Measurements from ENCODE around the gene RPS2. TPM values are rescaled to one million over a fixed set of nuclear protein-coding genes. Genes with fewer than 3 reads are reported as not detected.

The RPS2 gene
- 3,442 and 3,638 TPM in 2 replicates for total RNA-seq

GRCh38 chr16:1964506-1965395 lies at the start of gene RPS2:
Gene RPS2 (minus strand): TSS chr16:1964826. CDS start chr16:1964625, 201 bp downstream.

DNA sequence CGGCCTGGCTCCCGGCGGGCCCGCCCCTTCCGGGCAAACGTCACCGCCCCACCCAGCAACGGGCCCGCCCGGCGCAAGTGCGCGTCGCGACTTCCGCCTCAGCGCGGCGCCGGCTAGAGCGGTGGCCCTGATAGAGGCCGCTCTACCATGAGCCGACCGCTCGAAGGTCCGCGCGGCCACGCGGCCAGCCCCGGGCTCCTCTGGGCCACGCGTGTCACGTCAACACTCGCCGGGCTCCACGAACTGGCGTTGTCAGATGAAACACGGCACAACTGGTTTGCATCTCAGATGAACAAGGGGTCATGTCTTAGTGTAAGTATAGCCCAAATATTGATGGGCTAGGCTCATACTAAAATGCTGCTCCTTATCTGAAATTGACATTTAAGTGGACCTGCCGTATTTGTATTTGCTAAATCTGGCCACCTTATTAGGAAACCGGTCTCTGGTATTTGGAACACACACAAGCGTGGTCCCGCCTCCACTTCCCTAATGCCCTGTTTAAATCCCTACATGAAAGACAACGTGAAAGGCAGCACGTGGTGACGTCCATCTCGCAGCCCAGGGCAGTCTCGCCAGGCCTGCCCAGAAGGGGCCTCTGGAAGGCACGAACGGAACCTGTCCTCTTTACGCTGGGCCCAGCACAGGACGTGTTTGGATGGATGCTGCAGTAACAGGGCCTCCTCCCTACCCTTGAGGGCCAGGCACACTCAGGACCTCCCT lies 45.3 kb upstream of the RPS2 start, which contains the start of gene ZNF598:
ZNF598 (minus strand) TSS at position 31 of the 720 bp plus-strand sequence.

DNA sequence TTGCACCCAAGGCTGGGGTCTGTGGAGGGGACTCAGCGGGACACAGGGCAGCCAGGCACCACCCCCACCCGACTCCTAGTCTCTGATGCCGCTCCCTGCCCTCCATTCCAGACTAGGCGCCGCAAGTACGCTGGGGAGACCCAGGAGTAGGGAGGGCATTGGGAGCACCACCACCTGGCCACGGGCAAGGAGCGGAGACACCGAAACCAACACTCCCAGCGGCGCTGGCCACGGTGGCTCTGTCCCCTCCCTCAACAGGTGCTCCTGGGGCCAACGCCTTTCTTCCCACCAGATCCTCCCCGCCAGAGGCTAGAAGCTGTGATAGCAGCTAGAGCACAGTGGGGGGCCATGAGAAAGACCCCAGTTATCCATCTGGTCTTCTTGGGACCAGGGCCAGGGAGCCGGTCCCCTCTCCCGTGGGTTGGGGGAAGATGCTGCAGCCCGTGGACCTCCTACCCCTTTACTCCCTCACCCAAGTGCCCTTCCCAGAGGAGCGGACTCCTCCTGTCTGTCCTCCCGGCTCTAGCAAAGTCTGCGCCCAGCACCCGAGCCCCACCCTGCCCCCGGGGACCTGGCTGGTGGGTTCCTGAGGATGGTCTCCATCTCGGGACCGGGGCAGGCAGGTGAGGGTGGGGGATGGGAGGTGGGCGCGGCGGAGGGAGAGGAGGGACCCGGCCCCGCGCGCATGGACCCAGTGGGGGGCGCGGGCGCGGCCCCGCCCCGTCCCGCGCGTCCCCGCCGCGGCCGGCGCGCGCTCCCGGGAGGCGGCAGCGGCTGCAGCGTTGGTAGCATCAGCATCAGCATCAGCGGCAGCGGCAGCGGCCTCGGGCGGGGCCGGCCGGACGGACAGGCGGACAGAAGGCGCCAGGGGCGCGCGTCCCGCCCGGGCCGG lies 24.8 kb upstream of the RPS2 start, which contains the start of gene SYNGR3:
SYNGR3 (plus strand) TSS at position 762 of the 892 bp plus-strand sequence. CDS start 133 bp downstream, outside the sequence.

DNA sequence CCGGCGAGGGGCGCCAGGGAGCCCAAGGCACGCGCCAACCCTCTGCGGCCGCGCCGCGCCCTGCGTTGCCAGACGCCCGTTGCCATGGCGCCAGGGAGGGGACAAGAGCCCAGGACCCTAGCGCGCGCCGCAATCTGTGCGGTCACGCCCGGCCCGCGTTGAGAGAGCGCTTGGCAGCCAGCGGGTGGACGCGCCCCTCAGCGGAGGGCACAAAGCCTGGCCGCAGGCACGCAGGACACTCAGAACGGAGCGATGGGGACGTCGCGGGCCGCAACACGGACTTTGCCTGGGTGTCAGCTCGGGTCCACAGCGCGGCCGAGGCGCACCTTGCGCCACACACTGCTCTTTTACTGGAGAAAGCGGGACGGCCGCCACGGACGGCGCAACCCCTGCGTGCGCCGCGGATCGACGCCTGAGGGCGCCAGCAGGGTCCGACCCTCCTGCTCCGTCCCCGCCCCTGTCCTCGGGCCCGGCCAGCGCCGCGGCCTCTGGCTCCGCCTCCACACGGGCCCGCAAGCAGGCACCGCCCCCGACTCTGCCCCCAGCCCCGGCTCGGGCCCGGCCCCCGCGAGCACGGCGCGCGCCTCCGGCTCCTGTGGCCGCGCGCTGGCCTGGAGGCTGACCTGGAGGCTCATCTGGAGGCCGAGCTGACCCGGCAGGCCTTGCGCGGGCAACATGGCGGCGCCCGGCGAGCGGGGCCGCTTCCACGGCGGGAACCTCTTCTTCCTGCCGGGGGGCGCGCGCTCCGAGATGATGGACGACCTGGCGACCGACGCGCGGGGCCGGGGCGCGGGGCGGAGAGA lies 19.1 kb upstream of the RPS2 start, which contains the start of gene GFER:
GFER (plus strand) TSS at position 650 of the 803 bp plus-strand sequence; CDS start at position 676, 26 bp downstream.

DNA sequence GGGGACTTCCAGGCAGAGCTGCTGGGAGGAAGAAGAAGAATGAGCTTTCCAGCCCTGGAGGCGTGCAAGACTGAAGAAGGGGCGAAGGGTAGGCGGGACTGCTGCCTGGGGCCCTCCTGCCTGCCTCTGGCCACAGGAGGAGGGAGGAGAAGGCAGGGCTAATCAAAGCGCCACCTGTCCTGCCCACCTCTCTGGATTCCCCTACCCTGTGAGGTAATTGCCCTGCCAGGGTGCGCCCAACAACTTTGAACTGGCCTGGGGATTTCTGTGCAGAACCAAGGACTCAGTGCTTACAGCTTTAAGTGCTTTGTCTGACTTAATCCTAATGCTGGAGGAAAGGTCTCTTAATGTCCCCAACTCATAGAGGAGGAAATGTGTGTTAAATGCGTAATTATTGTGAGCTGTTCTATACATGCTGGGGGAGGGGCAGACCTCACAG lies 16.8 kb upstream of the RPS2 start, which contains the start of gene NOXO1:
NOXO1 (minus strand) TSS at position 72 of the 439 bp plus-strand sequence. CDS start 290 bp downstream, outside the sequence.

DNA sequence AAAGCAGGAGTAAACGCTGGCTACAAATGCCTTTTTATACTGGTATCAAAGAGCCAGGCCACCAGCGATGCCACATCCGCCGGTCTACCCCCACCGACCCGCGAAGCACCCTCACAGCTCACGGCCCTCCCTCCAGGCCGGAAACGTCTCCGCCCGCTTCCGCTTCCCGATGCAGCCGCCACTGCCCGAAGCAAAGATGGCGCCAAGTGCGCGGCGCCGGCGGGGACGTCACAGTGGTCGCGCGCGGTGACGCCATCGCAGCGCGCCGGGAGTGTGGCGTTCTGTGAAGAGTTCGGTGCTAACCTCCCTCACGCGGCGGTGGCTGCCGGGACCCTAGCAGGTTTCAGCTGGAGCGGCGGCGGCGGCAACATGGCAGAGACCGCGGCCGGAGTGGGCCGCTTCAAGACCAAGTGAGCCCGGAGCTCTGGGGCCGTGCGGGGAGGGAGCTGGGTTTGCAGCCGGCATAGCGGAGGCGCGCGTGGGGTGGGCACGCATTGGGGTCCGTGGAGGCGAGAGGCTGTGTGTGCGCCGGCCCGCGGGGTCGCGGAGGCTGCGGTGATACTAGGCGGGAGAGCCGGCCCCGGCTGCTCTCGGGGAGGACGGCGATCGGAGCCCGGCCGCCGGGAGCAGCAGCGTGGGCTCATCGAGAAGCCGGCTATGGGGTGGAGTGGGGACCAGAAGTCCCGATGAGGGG lies 7.3 kb upstream of the RPS2 start, which contains the start of gene TBL3:
TBL3 (plus strand) TSS at position 258 of the 694 bp plus-strand sequence; CDS start at position 370, 112 bp downstream.

GRCh38 chr16:1966460-1966859 lies 1.8 kb upstream of the RPS2 start, which contains the start of gene RNF151:
Gene RNF151 (plus strand): TSS chr16:1966856. CDS start chr16:1966882, 26 bp downstream.

GRCh38 chr16:1959269-1960039 lies 5.2 kb downstream of the RPS2 start, which contains the start of gene NDUFB10:
Gene NDUFB10 (plus strand): TSS chr16:1959538. CDS start chr16:1959625, 87 bp downstream.

GRCh38 chr16:1942810-1943726 lies 21.6 kb downstream of the RPS2 start, which contains the start of gene MSRB1:
Gene MSRB1 (minus strand): TSS chr16:1943199. CDS start chr16:1943156, 43 bp downstream.

DNA sequence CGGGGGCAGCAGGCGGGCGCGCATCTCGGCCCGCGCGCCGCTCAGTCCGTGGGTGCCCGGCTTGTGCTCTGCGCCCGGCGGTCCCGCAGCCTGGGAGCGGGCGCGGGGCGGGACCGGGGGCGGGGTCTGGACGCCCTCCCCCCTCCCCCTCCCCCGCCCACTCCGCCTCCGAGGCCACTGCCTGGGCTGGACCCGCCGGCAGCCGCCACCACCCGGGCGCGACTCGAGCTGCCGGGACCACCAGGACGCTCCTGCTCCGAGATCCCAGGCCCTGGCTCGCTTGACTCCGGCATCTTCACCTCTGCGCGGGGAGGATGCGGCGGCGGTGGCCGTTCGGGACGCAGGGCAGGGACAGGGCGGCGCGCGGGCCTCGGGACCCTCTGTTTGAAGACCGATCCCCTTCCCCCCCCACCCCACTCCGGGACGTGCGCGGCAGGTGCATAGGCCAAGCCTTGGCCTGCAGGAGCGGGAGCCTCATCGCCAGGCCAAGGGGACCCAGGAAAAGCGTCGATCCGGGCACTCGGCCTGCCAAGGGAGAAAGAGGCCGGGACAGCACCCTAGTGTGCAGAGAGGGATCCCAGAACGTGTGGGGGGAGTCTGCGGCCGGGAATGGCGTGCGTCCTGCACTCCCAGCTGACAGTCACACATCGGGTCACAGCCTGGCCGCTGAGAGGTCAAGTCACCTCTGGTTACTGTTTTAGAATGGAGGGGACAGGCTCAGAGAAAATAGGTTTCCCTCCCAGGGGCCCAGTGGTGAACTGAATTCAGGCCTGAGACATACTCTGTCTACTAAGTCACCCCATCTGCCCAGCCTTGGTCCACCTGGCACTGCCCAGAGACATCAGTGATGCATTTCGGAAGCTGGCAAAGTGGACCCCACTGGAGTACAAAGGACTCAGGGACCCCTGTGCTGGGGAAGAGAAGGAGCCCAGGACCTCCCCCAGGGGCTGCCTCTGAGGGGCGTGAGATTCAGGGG lies 46.0 kb downstream of the RPS2 start, which contains the start of gene HS3ST6:
HS3ST6 (minus strand) TSS at position 65 of the 976 bp plus-strand sequence. CDS start 92 bp downstream, outside the sequence.

Other genes starting within 250 kb of the RPS2 start
- gene NME3, start 193.3 kb downstream of the RPS2 start, total RNA-seq = 48.9 and 58.7 TPM in 2 replicates
- gene EME2, start 192.0 kb downstream of the RPS2 start, total RNA-seq = 6.4 and 10.8 TPM in 2 replicates
- 74.0 and 77.1 TPM in 2 replicates for gene MRPS34, start 191.7 kb downstream of the RPS2 start, total RNA-seq
- 22.3 and 28.1 TPM in 2 replicates for gene SPSB3, start 182.3 kb downstream of the RPS2 start, total RNA-seq
- gene NUBP2, start 181.9 kb downstream of the RPS2 start, total RNA-seq = 49.5 and 49.8 TPM in 2 replicates
- under 0.01 and 0.09 TPM in 2 replicates for gene IGFALS, start 171.1 kb downstream of the RPS2 start, total RNA-seq
- 35.1 and 58.0 TPM in 2 replicates for gene HAGH, start 138.0 kb downstream of the RPS2 start, total RNA-seq
- gene FAHD1, start 137.6 kb downstream of the RPS2 start, total RNA-seq = 44.4 and 101 TPM in 2 replicates
- gene MEIOB, start 92.7 kb downstream of the RPS2 start, total RNA-seq = 0.28 TPM in 1 of 2 replicates, not detected in the other
- not detected in 2 replicates for gene HS3ST6, start 46.4 kb downstream of the RPS2 start, total RNA-seq
- 7.4 and 9.5 TPM in 2 replicates for gene MSRB1, start 21.6 kb downstream of the RPS2 start, total RNA-seq
- gene RPL3L, start 10.1 kb downstream of the RPS2 start, total RNA-seq = not detected in 2 replicates
- 194 and 232 TPM in 2 replicates for gene NDUFB10, start 5.3 kb downstream of the RPS2 start, total RNA-seq
- not detected in 2 replicates for gene RNF151, start 2.0 kb upstream of the RPS2 start, total RNA-seq
- gene TBL3, start 7.2 kb upstream of the RPS2 start, total RNA-seq = 27.9 and 34.6 TPM in 2 replicates
- 0.14 TPM in 1 of 2 replicates, not detected in the other for gene NOXO1, start 16.6 kb upstream of the RPS2 start, total RNA-seq
- gene GFER, start 19.4 kb upstream of the RPS2 start, total RNA-seq = 10.1 and 11.5 TPM in 2 replicates
- gene SYNGR3, start 25.1 kb upstream of the RPS2 start, total RNA-seq = 2.4 and 3.3 TPM in 2 replicates
- 11.4 and 11.8 TPM in 2 replicates for gene ZNF598, start 45.0 kb upstream of the RPS2 start, total RNA-seq
- 0.18 and 0.43 TPM in 2 replicates for gene NPW, start 55.0 kb upstream of the RPS2 start, total RNA-seq
- gene NHERF2, start 62.1 kb upstream of the RPS2 start, total RNA-seq = 27.0 and 28.1 TPM in 2 replicates
- gene NTHL1, start 83.0 kb upstream of the RPS2 start, total RNA-seq = 33.8 and 40.0 TPM in 2 replicates
- 37.8 and 59.7 TPM in 2 replicates for gene TSC2, start 83.2 kb upstream of the RPS2 start, total RNA-seq
- 91.0 and 116 TPM in 2 replicates for gene PKD1, start 171.1 kb upstream of the RPS2 start, total RNA-seq
- 0.71 and 1.6 TPM in 2 replicates for gene RAB26, start 183.8 kb upstream of the RPS2 start, total RNA-seq
- gene TRAF7, start 191.0 kb upstream of the RPS2 start, total RNA-seq = 48.1 and 52.7 TPM in 2 replicates
- gene CASKIN1, start 231.8 kb upstream of the RPS2 start, total RNA-seq = 0.14 and 0.37 TPM in 2 replicates
- gene MLST8, start 240.6 kb upstream of the RPS2 start, total RNA-seq = 10.7 and 17.5 TPM in 2 replicates
- gene BRICD5, start 246.0 kb upstream of the RPS2 start, total RNA-seq = 1.00 and 1.8 TPM in 2 replicates